K562 (cell line): ENCODE measurements around the gene SAE1. TPM values are rescaled to one million over a fixed set of nuclear protein-coding genes. Genes with fewer than 3 reads are reported as not detected.

Source experiments
- BCL6 ChIP-seq: fragments of 250-450 bp; sonication (Bioruptor Pico); IDR thresholded peaks from 2 replicates; pipeline ENCODE4 v1.4.0; 2020
- NCOA6 ChIP-seq: fragments of 450-650 bp; IDR thresholded peaks from 2 replicates; pipeline ENCODE4 v1.6.1; 2017; ENCODE audit warnings: mild to moderate bottlenecking
- RBM39 ChIP-seq: fragments of 200-400 bp; formaldehyde crosslinking; optimal IDR thresholded peaks from 2 replicates; pipeline ENCODE3; 2018; ENCODE audit warnings: low read depth, low read length
- TAF9B ChIP-seq: fragments of 450-650 bp; IDR thresholded peaks from 2 replicates; pipeline ENCODE4 v1.6.1; 2018; ENCODE audit warnings: mild to moderate bottlenecking; ENCODE audit not compliant: partially characterized antibody
- polyA plus RNA-seq, 8 experiments: library from polyadenylated mRNA; depleted of rRNA in 4 of 8; stranded (reverse) in 5 of 8; unstranded in 3 of 8; fragments of >200 nt; fragmentation: Nextera tagmentation in 2 of 8; fragmentation: Illumina TruSeq in 1 of 8; extraction: Ambion mirVana in 2 of 8; extraction: Trizol in 1 of 8; gene quantifications; 2 replicates each; pipeline versions ENCODE4 v1.2.1 to v1.2.3, GENCODE V29; 2011 to 2014; ENCODE audit warnings: inconsistent platforms in 1 of 8, missing spikeins in 1 of 8
- total RNA-seq, 7 experiments: library from RNA; depleted of rRNA in 6 of 7; stranded (reverse); fragments of >200 nt in 6 of 7; fragmentation: Illumina TruSeq in 2 of 7; extraction: Trizol in 2 of 7; gene quantifications; 2 replicates each; pipeline versions ENCODE4 v1.2.1 to v1.2.3, GENCODE V29; 2011 to 2021; ENCODE audit warnings: low replicate concordance in 1 of 7
- TF ChIP-seq, protein P1 (sequence below): fragments of 250-450 bp; sonication (Bioruptor Pico); IDR thresholded peaks from 2 replicates; pipeline ENCODE4 v1.4.0; 2020
- TF ChIP-seq, protein P2 (sequence below), 2 experiments: fragments of 450-650 bp; conservative IDR thresholded peaks; 2 replicates each; pipeline ENCODE4 v1.6.1; 2017; ENCODE audit warnings: mild to moderate bottlenecking in 2 of 2, moderate library complexity in 2 of 2
- TF ChIP-seq, protein P3 (sequence below): fragments of 250-450 bp; sonication (Bioruptor Pico); IDR thresholded peaks from 2 replicates; pipeline ENCODE4 v1.5.1; 2021; ENCODE audit warnings: mild to moderate bottlenecking
- TF ChIP-seq, protein P4 (sequence below), 2 experiments: fragments of 450-650 bp; IDR thresholded peaks; 2 replicates each; pipeline ENCODE4 v1.6.1; 2016
- TF ChIP-seq, protein P5 (sequence below): sonication (generic); formaldehyde crosslinking; IDR thresholded peaks from 2 replicates; pipeline ENCODE4 v1.8.0; 2022; ENCODE audit warnings: missing genetic modification reagents, mild to moderate bottlenecking, borderline replicate concordance
- TF ChIP-seq, protein P6 (sequence below): sonication (generic); formaldehyde crosslinking; IDR thresholded peaks from 2 replicates; pipeline ENCODE4 v1.8.0; 2022; ENCODE audit warnings: mild to moderate bottlenecking, missing genetic modification reagents

Gene SAE1
- total and polyA plus RNA-seq, 9 of the 15 experiments (the other 6 are each of a cell fraction or from before 2014, with no cell fraction given): 82.8 to 299 (median 217) TPM

DNA sequence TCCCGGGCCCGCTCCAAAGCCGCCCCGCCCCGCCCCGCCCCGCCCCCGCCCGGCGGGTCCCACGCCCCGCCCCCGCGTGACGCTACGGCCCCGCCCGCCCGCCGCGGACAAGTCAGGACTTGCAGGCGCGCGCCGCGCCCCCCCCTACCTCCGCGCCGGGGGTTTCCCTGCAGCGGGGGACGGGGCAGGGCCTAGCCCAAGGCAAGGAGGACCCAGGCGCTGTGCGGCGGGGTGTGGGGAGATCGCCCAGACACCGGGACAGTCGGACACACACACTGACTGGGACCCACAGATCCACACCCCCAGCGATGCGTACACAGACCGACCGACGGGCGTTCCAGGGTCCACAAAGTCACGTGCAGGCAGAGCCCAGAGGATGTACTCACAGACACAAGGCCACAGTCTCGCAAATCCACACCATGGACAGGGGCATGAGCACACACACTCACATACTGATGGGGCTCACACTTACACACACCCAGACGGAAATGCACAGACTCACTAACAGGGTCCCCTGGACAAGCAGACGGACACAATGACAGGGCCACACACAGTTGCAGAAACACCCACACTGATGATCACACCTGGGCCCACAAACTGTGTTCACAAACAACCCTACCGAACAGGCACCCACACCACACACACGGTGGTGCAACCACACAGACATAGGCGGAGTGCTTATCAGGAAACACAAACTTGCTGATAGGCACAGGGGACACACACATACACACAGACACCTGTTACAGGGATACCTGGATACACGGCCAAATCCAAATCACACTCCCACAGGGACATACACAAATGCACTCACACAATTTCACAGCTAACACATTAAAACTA is 100.8 kb downstream of the SAE1 start (continued):
- TF ChIP-seq, protein P1, sequence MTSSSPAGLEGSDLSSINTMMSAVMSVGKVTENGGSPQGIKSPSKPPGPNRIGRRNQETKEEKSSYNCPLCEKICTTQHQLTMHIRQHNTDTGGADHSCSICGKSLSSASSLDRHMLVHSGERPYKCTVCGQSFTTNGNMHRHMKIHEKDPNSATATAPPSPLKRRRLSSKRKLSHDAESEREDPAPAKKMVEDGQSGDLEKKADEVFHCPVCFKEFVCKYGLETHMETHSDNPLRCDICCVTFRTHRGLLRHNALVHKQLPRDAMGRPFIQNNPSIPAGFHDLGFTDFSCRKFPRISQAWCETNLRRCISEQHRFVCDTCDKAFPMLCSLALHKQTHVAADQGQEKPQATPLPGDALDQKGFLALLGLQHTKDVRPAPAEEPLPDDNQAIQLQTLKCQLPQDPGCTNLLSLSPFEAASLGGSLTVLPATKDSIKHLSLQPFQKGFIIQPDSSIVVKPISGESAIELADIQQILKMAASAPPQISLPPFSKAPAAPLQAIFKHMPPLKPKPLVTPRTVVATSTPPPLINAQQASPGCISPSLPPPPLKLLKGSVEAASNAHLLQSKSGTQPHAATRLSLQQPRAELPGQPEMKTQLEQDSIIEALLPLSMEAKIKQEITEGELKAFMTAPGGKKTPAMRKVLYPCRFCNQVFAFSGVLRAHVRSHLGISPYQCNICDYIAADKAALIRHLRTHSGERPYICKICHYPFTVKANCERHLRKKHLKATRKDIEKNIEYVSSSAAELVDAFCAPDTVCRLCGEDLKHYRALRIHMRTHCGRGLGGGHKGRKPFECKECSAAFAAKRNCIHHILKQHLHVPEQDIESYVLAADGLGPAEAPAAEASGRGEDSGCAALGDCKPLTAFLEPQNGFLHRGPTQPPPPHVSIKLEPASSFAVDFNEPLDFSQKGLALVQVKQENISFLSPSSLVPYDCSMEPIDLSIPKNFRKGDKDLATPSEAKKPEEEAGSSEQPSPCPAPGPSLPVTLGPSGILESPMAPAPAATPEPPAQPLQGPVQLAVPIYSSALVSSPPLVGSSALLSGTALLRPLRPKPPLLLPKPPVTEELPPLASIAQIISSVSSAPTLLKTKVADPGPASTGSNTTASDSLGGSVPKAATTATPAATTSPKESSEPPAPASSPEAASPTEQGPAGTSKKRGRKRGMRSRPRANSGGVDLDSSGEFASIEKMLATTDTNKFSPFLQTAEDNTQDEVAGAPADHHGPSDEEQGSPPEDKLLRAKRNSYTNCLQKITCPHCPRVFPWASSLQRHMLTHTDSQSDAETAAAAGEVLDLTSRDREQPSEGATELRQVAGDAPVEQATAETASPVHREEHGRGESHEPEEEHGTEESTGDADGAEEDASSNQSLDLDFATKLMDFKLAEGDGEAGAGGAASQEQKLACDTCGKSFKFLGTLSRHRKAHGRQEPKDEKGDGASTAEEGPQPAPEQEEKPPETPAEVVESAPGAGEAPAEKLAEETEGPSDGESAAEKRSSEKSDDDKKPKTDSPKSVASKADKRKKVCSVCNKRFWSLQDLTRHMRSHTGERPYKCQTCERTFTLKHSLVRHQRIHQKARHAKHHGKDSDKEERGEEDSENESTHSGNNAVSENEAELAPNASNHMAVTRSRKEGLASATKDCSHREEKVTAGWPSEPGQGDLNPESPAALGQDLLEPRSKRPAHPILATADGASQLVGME (CRISPR knock-in tag): no peak
- TF ChIP-seq, protein P2, sequence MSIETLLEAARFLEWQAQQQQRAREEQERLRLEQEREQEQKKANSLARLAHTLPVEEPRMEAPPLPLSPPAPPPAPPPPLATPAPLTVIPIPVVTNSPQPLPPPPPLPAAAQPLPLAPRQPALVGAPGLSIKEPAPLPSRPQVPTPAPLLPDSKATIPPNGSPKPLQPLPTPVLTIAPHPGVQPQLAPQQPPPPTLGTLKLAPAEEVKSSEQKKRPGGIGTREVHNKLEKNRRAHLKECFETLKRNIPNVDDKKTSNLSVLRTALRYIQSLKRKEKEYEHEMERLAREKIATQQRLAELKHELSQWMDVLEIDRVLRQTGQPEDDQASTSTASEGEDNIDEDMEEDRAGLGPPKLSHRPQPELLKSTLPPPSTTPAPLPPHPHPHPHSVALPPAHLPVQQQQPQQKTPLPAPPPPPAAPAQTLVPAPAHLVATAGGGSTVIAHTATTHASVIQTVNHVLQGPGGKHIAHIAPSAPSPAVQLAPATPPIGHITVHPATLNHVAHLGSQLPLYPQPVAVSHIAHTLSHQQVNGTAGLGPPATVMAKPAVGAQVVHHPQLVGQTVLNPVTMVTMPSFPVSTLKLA (conservative IDR thresholded peaks at IDR 0.05): peak; percentile 61 to 64
- TF ChIP-seq BCL6 (CRISPR knock-in tag): no peak
- TF ChIP-seq, protein P3, sequence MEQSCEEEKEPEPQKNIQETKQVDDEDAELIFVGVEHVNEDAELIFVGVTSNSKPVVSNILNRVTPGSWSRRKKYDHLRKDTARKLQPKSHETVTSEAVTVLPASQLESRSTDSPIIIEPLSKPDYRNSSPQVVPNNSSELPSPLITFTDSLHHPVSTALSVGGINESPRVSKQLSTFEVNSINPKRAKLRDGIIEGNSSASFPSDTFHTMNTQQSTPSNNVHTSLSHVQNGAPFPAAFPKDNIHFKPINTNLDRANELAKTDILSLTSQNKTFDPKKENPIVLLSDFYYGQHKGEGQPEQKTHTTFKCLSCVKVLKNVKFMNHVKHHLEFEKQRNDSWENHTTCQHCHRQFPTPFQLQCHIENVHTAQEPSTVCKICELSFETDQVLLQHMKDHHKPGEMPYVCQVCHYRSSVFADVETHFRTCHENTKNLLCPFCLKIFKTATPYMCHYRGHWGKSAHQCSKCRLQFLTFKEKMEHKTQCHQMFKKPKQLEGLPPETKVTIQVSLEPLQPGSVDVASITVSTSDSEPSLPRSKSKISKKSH (CRISPR knock-in tag): no peak
- TF ChIP-seq, protein P4, sequence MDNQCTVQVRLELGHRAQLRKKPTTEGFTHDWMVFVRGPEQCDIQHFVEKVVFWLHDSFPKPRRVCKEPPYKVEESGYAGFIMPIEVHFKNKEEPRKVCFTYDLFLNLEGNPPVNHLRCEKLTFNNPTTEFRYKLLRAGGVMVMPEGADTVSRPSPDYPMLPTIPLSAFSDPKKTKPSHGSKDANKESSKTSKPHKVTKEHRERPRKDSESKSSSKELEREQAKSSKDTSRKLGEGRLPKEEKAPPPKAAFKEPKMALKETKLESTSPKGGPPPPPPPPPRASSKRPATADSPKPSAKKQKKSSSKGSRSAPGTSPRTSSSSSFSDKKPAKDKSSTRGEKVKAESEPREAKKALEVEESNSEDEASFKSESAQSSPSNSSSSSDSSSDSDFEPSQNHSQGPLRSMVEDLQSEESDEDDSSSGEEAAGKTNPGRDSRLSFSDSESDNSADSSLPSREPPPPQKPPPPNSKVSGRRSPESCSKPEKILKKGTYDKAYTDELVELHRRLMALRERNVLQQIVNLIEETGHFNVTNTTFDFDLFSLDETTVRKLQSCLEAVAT (IDR thresholded peaks at IDR 0.05): no peak
- TF ChIP-seq NCOA6: no peak
- TF ChIP-seq, protein P5, sequence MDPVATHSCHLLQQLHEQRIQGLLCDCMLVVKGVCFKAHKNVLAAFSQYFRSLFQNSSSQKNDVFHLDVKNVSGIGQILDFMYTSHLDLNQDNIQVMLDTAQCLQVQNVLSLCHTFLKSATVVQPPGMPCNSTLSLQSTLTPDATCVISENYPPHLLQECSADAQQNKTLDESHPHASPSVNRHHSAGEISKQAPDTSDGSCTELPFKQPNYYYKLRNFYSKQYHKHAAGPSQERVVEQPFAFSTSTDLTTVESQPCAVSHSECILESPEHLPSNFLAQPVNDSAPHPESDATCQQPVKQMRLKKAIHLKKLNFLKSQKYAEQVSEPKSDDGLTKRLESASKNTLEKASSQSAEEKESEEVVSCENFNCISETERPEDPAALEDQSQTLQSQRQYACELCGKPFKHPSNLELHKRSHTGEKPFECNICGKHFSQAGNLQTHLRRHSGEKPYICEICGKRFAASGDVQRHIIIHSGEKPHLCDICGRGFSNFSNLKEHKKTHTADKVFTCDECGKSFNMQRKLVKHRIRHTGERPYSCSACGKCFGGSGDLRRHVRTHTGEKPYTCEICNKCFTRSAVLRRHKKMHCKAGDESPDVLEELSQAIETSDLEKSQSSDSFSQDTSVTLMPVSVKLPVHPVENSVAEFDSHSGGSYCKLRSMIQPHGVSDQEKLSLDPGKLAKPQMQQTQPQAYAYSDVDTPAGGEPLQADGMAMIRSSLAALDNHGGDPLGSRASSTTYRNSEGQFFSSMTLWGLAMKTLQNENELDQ (CRISPR knock-in tag): no peak
- TF ChIP-seq, protein P6, sequence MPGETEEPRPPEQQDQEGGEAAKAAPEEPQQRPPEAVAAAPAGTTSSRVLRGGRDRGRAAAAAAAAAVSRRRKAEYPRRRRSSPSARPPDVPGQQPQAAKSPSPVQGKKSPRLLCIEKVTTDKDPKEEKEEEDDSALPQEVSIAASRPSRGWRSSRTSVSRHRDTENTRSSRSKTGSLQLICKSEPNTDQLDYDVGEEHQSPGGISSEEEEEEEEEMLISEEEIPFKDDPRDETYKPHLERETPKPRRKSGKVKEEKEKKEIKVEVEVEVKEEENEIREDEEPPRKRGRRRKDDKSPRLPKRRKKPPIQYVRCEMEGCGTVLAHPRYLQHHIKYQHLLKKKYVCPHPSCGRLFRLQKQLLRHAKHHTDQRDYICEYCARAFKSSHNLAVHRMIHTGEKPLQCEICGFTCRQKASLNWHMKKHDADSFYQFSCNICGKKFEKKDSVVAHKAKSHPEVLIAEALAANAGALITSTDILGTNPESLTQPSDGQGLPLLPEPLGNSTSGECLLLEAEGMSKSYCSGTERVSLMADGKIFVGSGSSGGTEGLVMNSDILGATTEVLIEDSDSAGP (CRISPR knock-in tag): 0 out of 2 replicates have a peak, but pooled peaks have one; percentile 71
- TF ChIP-seq TAF9B: no peak
- no peak for TF ChIP-seq RBM39
